ENCODE measurements around the gene SLC38A3. TPM values are rescaled to one million over a fixed set of nuclear protein-coding genes. Genes with fewer than 3 reads are reported as not detected.

Gene SLC38A3
- total RNA-seq, 4 donors from 2014 or later, result 0.69 to 4.1 TPM; not detected in 2

- no peak for TF ChIP-seq CTCF (IDR thresholded peaks at IDR 0.05)
- TF ChIP-seq POLR2A (IDR thresholded peaks at IDR 0.05), result no peak
- no peaks in the 10 kb centered on the region for H3K27me3 ChIP-seq
- H3K9me3 ChIP-seq, result no peaks in the 10 kb centered on the region
- DNase-seq, result no peak
- H3K27ac ChIP-seq, result no peak overlapping the region
- H3K4me3 ChIP-seq, result no peak overlapping the region
- no peaks in the 10 kb centered on the region for H3K4me1 ChIP-seq
- no peaks in the 10 kb centered on the region for H3K36me3 ChIP-seq
- intact Hi-C loops (cut with DNase I; ENCODE audit: low total_unique reads), result no loop called here
These were observed 14.2 kb downstream of the SLC38A3 start for GRCh38 chr3:50219285-50219684.

GRCh38 chr3:50220109-50220508 lies 15.0 kb downstream of the SLC38A3 start:
- Histone ChIP-seq H3K4me1 (no peaks in the 10 kb centered on the region), H3K9me3 (no peaks in the 10 kb centered on the region), H3K27me3 (no peaks in the 10 kb centered on the region), H3K36me3 (no peaks in the 10 kb centered on the region), H3K27ac (no peak overlapping the region), H3K4me3 (no peak overlapping the region)
- DNase-seq, result no peak
- TF ChIP-seq CTCF (IDR thresholded peaks at IDR 0.05) (no peak), POLR2A (IDR thresholded peaks at IDR 0.05) (no peak)
- intact Hi-C loops (cut with DNase I; ENCODE audit: low total_unique reads), result no loop called here

GRCh38 chr3:50221051-50221410 lies 16.0 kb downstream of the SLC38A3 start:
- H3K4me1 ChIP-seq, result no peaks in the 10 kb centered on the region
- H3K27ac ChIP-seq, result no peak overlapping the region
- no peak overlapping the region for H3K4me3 ChIP-seq
- TF ChIP-seq POLR2A (IDR thresholded peaks at IDR 0.05) (no peak), CTCF (IDR thresholded peaks at IDR 0.05) (no peak)
- H3K9me3 ChIP-seq, result no peaks in the 10 kb centered on the region
- DNase-seq, result no peak
- H3K27me3 ChIP-seq, result no peaks in the 10 kb centered on the region
- no peaks in the 10 kb centered on the region for H3K36me3 ChIP-seq
- intact Hi-C loops (cut with DNase I; ENCODE audit: low total_unique reads), result no loop called here

- Histone ChIP-seq H3K9me3 (no peaks in the 10 kb centered on the region), H3K4me3 (no peak overlapping the region), H3K36me3 (no peaks in the 10 kb centered on the region), H3K27me3 (no peaks in the 10 kb centered on the region), H3K27ac (no peak overlapping the region), H3K4me1 (no peaks in the 10 kb centered on the region)
- TF ChIP-seq CTCF (IDR thresholded peaks at IDR 0.05) (no peak), POLR2A (IDR thresholded peaks at IDR 0.05) (no peak)
- intact Hi-C loops (cut with DNase I; ENCODE audit: low total_unique reads), result no loop called here
- no peak for DNase-seq
These were observed 16.5 kb downstream of the SLC38A3 start for GRCh38 chr3:50221411-50222168.

- Histone ChIP-seq H3K27ac (no peak overlapping the region), H3K4me1 (no peaks in the 10 kb centered on the region), H3K4me3 (no peak overlapping the region), H3K9me3 (no peaks in the 10 kb centered on the region), H3K27me3 (no peaks in the 10 kb centered on the region), H3K36me3 (no peaks in the 10 kb centered on the region)
- intact Hi-C loops (cut with DNase I; ENCODE audit: low total_unique reads), result no loop called here
- DNase-seq, result no peak
- TF ChIP-seq CTCF (IDR thresholded peaks at IDR 0.05), result no peak
- TF ChIP-seq POLR2A (IDR thresholded peaks at IDR 0.05), result no peak
These were observed 17.1 kb downstream of the SLC38A3 start for GRCh38 chr3:50222169-50222528.

All from uterus (tissue), 4 donors.